Fibroblast of peridontal ligament (primary cell): Measurements from ENCODE around the gene SYT13.

Experiments
- DNase-seq: peaks from one replicate; pipeline ENCODE4 v3.0.0-alpha.2; 2010; ENCODE audit errors: extremely low read depth

Gene SYT13

GRCh38 chr11:45248501-45249011 is 37.6 kb downstream of the SYT13 start:
- DNase-seq: no peak

GRCh38 chr11:45247433-45247832 is 38.7 kb downstream of the SYT13 start:
- no peak for DNase-seq

- DNase-seq: no peak
These were observed 39.9 kb downstream of the SYT13 start for GRCh38 chr11:45246241-45246640.

- no peak for DNase-seq
These were observed 40.7 kb downstream of the SYT13 start for GRCh38 chr11:45245218-45246045.

GRCh38 chr11:45243967-45244366 is 42.2 kb downstream of the SYT13 start:
- DNase-seq: no peak

GRCh38 chr11:45239733-45240132 is 46.4 kb downstream of the SYT13 start:
- DNase-seq: no peak

GRCh38 chr11:45238724-45239123 is 47.4 kb downstream of the SYT13 start:
- DNase-seq: peak; percentile 38

GRCh38 chr11:45237711-45238315 is 48.3 kb downstream of the SYT13 start:
- DNase-seq: no peak

GRCh38 chr11:45234306-45235006 is 51.7 kb downstream of the SYT13 start:
- no peak for DNase-seq

GRCh38 chr11:45233804-45234170 is 52.4 kb downstream of the SYT13 start:
- DNase-seq: no peak

- DNase-seq: peak; percentile 22
These were observed 52.9 kb downstream of the SYT13 start for GRCh38 chr11:45233121-45233803.

- no peak for DNase-seq
These were observed 53.6 kb downstream of the SYT13 start for GRCh38 chr11:45232341-45233080.

- no peak for DNase-seq
These were observed 56.6 kb downstream of the SYT13 start for GRCh38 chr11:45229401-45230020.

- no peak for DNase-seq
These were observed 58.3 kb downstream of the SYT13 start for GRCh38 chr11:45227836-45228235.

GRCh38 chr11:45226901-45227300 is 59.2 kb downstream of the SYT13 start:
- DNase-seq: no peak

GRCh38 chr11:45225961-45226871 is 59.9 kb downstream of the SYT13 start:
- DNase-seq: no peak

- DNase-seq: no peak
These were observed 60.9 kb downstream of the SYT13 start for GRCh38 chr11:45225277-45225676.

GRCh38 chr11:45224766-45225165 is 61.4 kb downstream of the SYT13 start:
- no peak for DNase-seq

GRCh38 chr11:45223496-45223895 is 62.6 kb downstream of the SYT13 start:
- no peak for DNase-seq

GRCh38 chr11:45219411-45219810 is 66.7 kb downstream of the SYT13 start:
- DNase-seq: no peak
